SK-N-SH (cell line): ENCODE results near the gene FBP1. TPM values are rescaled to one million over a fixed set of nuclear protein-coding genes. Genes with fewer than 3 reads are reported as not detected.
A peak's percentile ranks its signal among the peaks of the same experiment; 100 is the strongest.
"Not testable (repeated sequence)": the region's sequence is repeated elsewhere in the genome, so short reads cannot be mapped to it uniquely, and the experiment has no call there.

Source experiments
- CTCF ChIA-PET: fragments of 300-600, 350-600 bp; formaldehyde crosslinking; extraction: SDS; loops from one replicate; lab custom pipeline; 2021; lab: Yijun Ruan, JAX
- POLR2A ChIA-PET: fragments of 350-600 bp; sonication (Branson Sonifier 250); formaldehyde crosslinking; extraction: SDS; loops from one replicate; lab custom pipeline; 2020; ENCODE audit warnings: antibody characterized with exemption, inconsistent platforms; lab: Yijun Ruan, JAX
- DNase-seq: peaks from one replicate; pipeline ENCODE4 v3.0.0; 2012
- H2AFZ ChIP-seq: fragments of 200-600 bp; sonication (generic); 2 replicates; pipeline ENCODE4 v1.8.1; 2016; ENCODE audit warnings: antibody characterized with exemption, mild to moderate bottlenecking, low read depth
- H3F3A ChIP-seq: fragments of 200-600 bp; sonication (generic); replicated peaks from 2 replicates; pipeline ENCODE3; 2016; ENCODE audit warnings: antibody characterized with exemption, mild to moderate bottlenecking; ENCODE audit not compliant: insufficient read depth
- H3K27ac ChIP-seq, 2 experiments: fragments of 200-500 bp in 1 of 2; fragments of 200-600 bp in 1 of 2; sonication (Bioruptor generic) in 1 of 2; sonication (generic), shearing (Covaris generic) in 1 of 2; 2 replicates each; pipeline versions ENCODE4 v1.5.1 to v1.6.1; 2014 to 2016; ENCODE audit warnings: low read depth in 2 of 2, inconsistent platforms in 1 of 2, low read length in 1 of 2, mild to moderate bottlenecking in 1 of 2, mixed read lengths in 1 of 2
- H3K27me3 ChIP-seq: fragments of 200-600 bp; sonication (generic), shearing (Covaris generic); 2 replicates; pipeline ENCODE4 v1.6.1; 2016; ENCODE audit warnings: mixed run types; ENCODE audit not compliant: insufficient read depth
- H3K36me3 ChIP-seq, 2 experiments: fragments of 200-500 bp in 1 of 2; fragments of 200-600 bp in 1 of 2; sonication (Bioruptor generic) in 1 of 2; sonication (generic) in 1 of 2; replicated peaks in 1 of 2; 2 replicates each; pipeline versions ENCODE3 to v1.5.1; 2014 to 2016; ENCODE audit warnings: low read length in 1 of 2, mild to moderate bottlenecking in 1 of 2; ENCODE audit not compliant: insufficient read depth in 2 of 2, control insufficient read depth in 1 of 2
- H3K4me1 ChIP-seq, 2 experiments: fragments of 200-500 bp in 1 of 2; fragments of 200-600 bp in 1 of 2; sonication (Bioruptor generic) in 1 of 2; sonication (generic), shearing (Covaris generic) in 1 of 2; 2 replicates each; pipeline versions ENCODE4 v1.5.1 to v1.6.1; 2014 to 2016; ENCODE audit warnings: low read depth in 1 of 2, low read length in 1 of 2, mixed run types in 1 of 2; ENCODE audit not compliant: insufficient read depth in 2 of 2, control insufficient read depth in 1 of 2
- H3K4me2 ChIP-seq: fragments of 200-600 bp; sonication (generic), shearing (Covaris generic); 2 replicates; pipeline ENCODE4 v1.6.1; 2017; ENCODE audit warnings: mixed run types
- H3K4me3 ChIP-seq, 2 experiments: fragments of 200-500 bp in 1 of 2; fragments of 200-600 bp in 1 of 2; sonication (Bioruptor generic) in 1 of 2; sonication (generic), shearing (Covaris generic) in 1 of 2; 2 replicates each; pipeline versions ENCODE4 v1.5.1 to v1.8.1; 2014 to 2016; ENCODE audit warnings: low read depth in 2 of 2, inconsistent platforms in 1 of 2, low read length in 1 of 2, mild to moderate bottlenecking in 1 of 2, mixed read lengths in 1 of 2, moderate library complexity in 1 of 2
- H3K79me2 ChIP-seq: fragments of 200-600 bp; sonication (generic); 2 replicates; pipeline ENCODE4 v1.8.1; 2017; ENCODE audit warnings: mild to moderate bottlenecking; ENCODE audit not compliant: insufficient read depth
- H3K9ac ChIP-seq: fragments of 200-600 bp; sonication (generic); 2 replicates; pipeline ENCODE4 v1.6.1; 2017; ENCODE audit warnings: mixed run types
- H3K9me2 ChIP-seq: fragments of 200-600 bp; sonication (generic); 2 replicates; pipeline ENCODE4 v1.6.1; 2017; ENCODE audit warnings: mixed run types
- H3K9me3 ChIP-seq: fragments of 200-600 bp; sonication (generic); 2 replicates; pipeline ENCODE4 v1.6.1; 2017; ENCODE audit warnings: mixed run types, mild to moderate bottlenecking, moderate library complexity
- H4K20me1 ChIP-seq: fragments of 200-600 bp; sonication (generic); 2 replicates; pipeline ENCODE4 v1.6.1; 2017; ENCODE audit warnings: mild to moderate bottlenecking, mixed run types; ENCODE audit not compliant: insufficient read depth
- CHD2 ChIP-seq: fragments of 150-350 bp; IDR thresholded peaks from 2 replicates; pipeline ENCODE4 v1.6.1; 2018; ENCODE audit warnings: low read length; ENCODE audit not compliant: partially characterized antibody
- ELF1 ChIP-seq: IDR thresholded peaks from 2 replicates; pipeline ENCODE4 v1.4.0; 2012
- EP300 ChIP-seq, 2 experiments: IDR thresholded peaks; 2 replicates each; pipeline versions ENCODE4 v1.4.0 to v1.6.1; 2012; ENCODE audit warnings: borderline replicate concordance in 1 of 2, low read depth in 1 of 2, low read length in 1 of 2
- EZH2phosphoT487 ChIP-seq: fragments of 200-600 bp; sonication (generic); IDR thresholded peaks from 2 replicates; pipeline ENCODE4 v1.6.1; 2017; ENCODE audit warnings: low read depth, mixed run types, mild to moderate bottlenecking, antibody characterized with exemption, moderate library complexity, borderline replicate concordance
- JUND ChIP-seq: IDR thresholded peaks from 2 replicates; pipeline ENCODE4 v1.4.0; 2012
- SMC3 ChIP-seq: IDR thresholded peaks from 2 replicates; pipeline ENCODE4 v1.6.1; 2012; ENCODE audit warnings: low read depth, low read length, improper control_type of control experiment
- WGBS: methylation state at CpG from one replicate; pipeline ENCODE4 v1.1.6; 2017; ENCODE audit warnings: low lambda C conversion rate; 5-methylcytosine and 5-hydroxymethylcytosine counted together
- polyA plus RNA-seq, 3 experiments: library from polyadenylated mRNA; depleted of rRNA; stranded (reverse); fragments of >200 nt; gene quantifications; 2 replicates each; pipeline ENCODE4 v1.2.3, GENCODE V29; 2012

Gene FBP1
- polyA plus RNA-seq, 1 of the 3 experiments (the other 2 are of a cell fraction): not detected

- H3K9me3 ChIP-seq: no peaks in the 10 kb centered on the region
- H3K79me2 ChIP-seq: no peaks in the 10 kb centered on the region
- H3K27ac ChIP-seq: no peak within 1 kb of the TSS
- no peak within 1 kb of the TSS for H3K4me3 ChIP-seq
- no peak within 1 kb of the TSS for H3K9ac ChIP-seq
- H3K4me1 ChIP-seq: peaks cover 0 to 7% of the 10 kb centered on the region in 2 experiments; a peak in 1 of 4 replicates
- WGBS: 53% methylated on average over 15 of the region's 21 CpGs
- H2AFZ ChIP-seq: no peak within 1 kb of the TSS
- POLR2A ChIA-PET: no interaction called here
- no peaks in the 10 kb centered on the region for H4K20me1 ChIP-seq
- no peaks in the 10 kb centered on the region for H3K27me3 ChIP-seq
- no peak within 1 kb of the TSS for H3K4me2 ChIP-seq
- no peak for TF ChIP-seq JUND
- TF ChIP-seq EZH2phosphoT487: no peak
- no peak for TF ChIP-seq CHD2
- DNase-seq: no peak
- CTCF ChIA-PET: no interaction called here
- no peaks in the 10 kb centered on the region for H3K36me3 ChIP-seq
- H3F3A ChIP-seq: no peaks in the 10 kb centered on the region
- no peaks in the 10 kb centered on the region for H3K9me2 ChIP-seq
Observed at GRCh38 chr9:94593459-94594345, 45.6 kb downstream of the FBP1 start, which contains the start of gene FBP2. Gene FBP2, minus strand, starts transcription at chr9:94593824. Its CDS starts 98 bp downstream, at chr9:94593726.

- H3K9me3 ChIP-seq, H4K20me1 ChIP-seq, CTCF ChIA-PET, H3K36me3 ChIP-seq, H3K4me1 ChIP-seq, H3K9ac ChIP-seq, H3F3A ChIP-seq, H3K4me3 ChIP-seq, H3K27ac ChIP-seq, H3K9me2 ChIP-seq, H3K79me2 ChIP-seq, H2AFZ ChIP-seq, POLR2A ChIA-PET, DNase-seq, H3K27me3 ChIP-seq, H3K4me2 ChIP-seq: not testable (repeated sequence)
- WGBS: 56% methylated on average over 7 of the region's 7 CpGs
Observed at GRCh38 chr9:94592683-94593082, 46.6 kb downstream of the FBP1 start.

GRCh38 chr9:94591876-94592275 lies 47.4 kb downstream of the FBP1 start:
- Histone ChIP-seq H3F3A (no peaks in the 10 kb centered on the region), H3K9ac (no peak overlapping the region), H4K20me1 (no peaks in the 10 kb centered on the region), H3K9me2 (no peaks in the 10 kb centered on the region), H3K9me3 (no peaks in the 10 kb centered on the region), H2AFZ (no peak overlapping the region), H3K27me3 (no peaks in the 10 kb centered on the region), H3K27ac (no peak overlapping the region; a peak in 1 of 4 replicates), H3K36me3 (no peaks in the 10 kb centered on the region), H3K79me2 (no peaks in the 10 kb centered on the region), H3K4me1 (peaks cover 0 to 7% of the 10 kb centered on the region in 2 experiments; a peak in 1 of 4 replicates), H3K4me3 (no peak overlapping the region), H3K4me2 (no peak overlapping the region)
- ChIA-PET CTCF (no interaction called here), POLR2A (no interaction called here)
- TF ChIP-seq SMC3 (no peak), ELF1 (no peak), EP300 (IDR thresholded peaks at IDR 0.05; ENCODE audit: borderline replicate concordance in 1 of 2, low read depth in 1 of 2, low read length in 1 of 2) (no peak)
- 79% methylated on average over 8 of the region's 8 CpGs for WGBS
- peak; percentile 35 for DNase-seq

- H3F3A ChIP-seq, H3K79me2 ChIP-seq, DNase-seq, H3K27ac ChIP-seq, H4K20me1 ChIP-seq, H2AFZ ChIP-seq, CTCF ChIA-PET, H3K27me3 ChIP-seq, H3K36me3 ChIP-seq, POLR2A ChIA-PET, H3K9me3 ChIP-seq, H3K4me1 ChIP-seq, H3K4me3 ChIP-seq, H3K4me2 ChIP-seq, H3K9me2 ChIP-seq, H3K9ac ChIP-seq: not testable (repeated sequence)
- WGBS: 86% methylated on average over 16 of the region's 38 CpGs
Observed at GRCh38 chr9:94591046-94591545, 48.2 kb downstream of the FBP1 start.
